Measurements from ENCODE around the gene ADAMTSL5.
"Not testable (repeated sequence)": the region's sequence is repeated elsewhere in the genome, so short reads cannot be mapped to it uniquely, and the experiment has no call there.

ADAMTSL5 gene

GRCh38 chr19:1512671-1513498 is at the start of gene ADAMTSL5:
Gene ADAMTSL5 (minus strand): TSS chr19:1513019. CDS start chr19:1510943, 2,076 bp downstream.
- peaks cover 9% of the 10 kb centered on the region for H3K4me1 Mint-ChIP-seq
- H3K9me3 Mint-ChIP-seq = peaks cover 7% of the 10 kb centered on the region
- H3K27me3 Mint-ChIP-seq = peaks cover 87% of the 10 kb centered on the region
- H3K4me3 Mint-ChIP-seq = peak within 1 kb of the TSS; percentile 58
- no peak within 1 kb of the TSS for H3K27ac Mint-ChIP-seq
- peaks cover 2% of the 10 kb centered on the region for H3K36me3 Mint-ChIP-seq
- ATAC-seq = peak; percentile 74

- Mint-ChIP-seq H3K36me3 (no peaks in the 10 kb centered on the region), H3K27me3 (no peaks in the 10 kb centered on the region), H3K9me3 (no peaks in the 10 kb centered on the region), H3K4me1 (no peaks in the 10 kb centered on the region), H3K27ac (no peak overlapping the region), H3K4me3 (no peak overlapping the region)
- ATAC-seq = no peak
Measured at GRCh38 chr19:1561236-1561842, 48.5 kb upstream of the ADAMTSL5 start.

- no peaks in the 10 kb centered on the region for H3K9me3 Mint-ChIP-seq
- H3K36me3 Mint-ChIP-seq = no peaks in the 10 kb centered on the region
- no peaks in the 10 kb centered on the region for H3K27me3 Mint-ChIP-seq
- H3K4me1 Mint-ChIP-seq = no peaks in the 10 kb centered on the region
- no peak overlapping the region for H3K27ac Mint-ChIP-seq
- ATAC-seq = no peak
- H3K4me3 Mint-ChIP-seq = no peak overlapping the region
Measured at GRCh38 chr19:1560286-1560882, 47.6 kb upstream of the ADAMTSL5 start.

GRCh38 chr19:1558552-1558951 is 45.7 kb upstream of the ADAMTSL5 start:
- no peaks in the 10 kb centered on the region for H3K9me3 Mint-ChIP-seq
- no peaks in the 10 kb centered on the region for H3K4me1 Mint-ChIP-seq
- no peak overlapping the region for H3K4me3 Mint-ChIP-seq
- ATAC-seq = no peak
- no peaks in the 10 kb centered on the region for H3K36me3 Mint-ChIP-seq
- H3K27me3 Mint-ChIP-seq = no peaks in the 10 kb centered on the region
- no peak overlapping the region for H3K27ac Mint-ChIP-seq

- no peak overlapping the region for H3K4me3 Mint-ChIP-seq
- H3K36me3 Mint-ChIP-seq = no peaks in the 10 kb centered on the region
- peak; percentile 48 for ATAC-seq
Measured at GRCh38 chr19:1556390-1557070, 43.7 kb upstream of the ADAMTSL5 start.

GRCh38 chr19:1555487-1556389 is 42.9 kb upstream of the ADAMTSL5 start:
- Mint-ChIP-seq H3K4me1 (no peaks in the 10 kb centered on the region), H3K27me3 (peaks cover 13% of the 10 kb centered on the region), H3K4me3 (no peak overlapping the region), H3K36me3 (no peaks in the 10 kb centered on the region), H3K9me3 (no peaks in the 10 kb centered on the region), H3K27ac (no peak overlapping the region)
- ATAC-seq = peak; percentile 69

More at GRCh38 chr19:1556390-1557070, 43.7 kb upstream of the ADAMTSL5 start:
- H3K27ac Mint-ChIP-seq = no peak overlapping the region
- peaks cover 12% of the 10 kb centered on the region for H3K27me3 Mint-ChIP-seq
- H3K4me1 Mint-ChIP-seq = no peaks in the 10 kb centered on the region
- H3K9me3 Mint-ChIP-seq = no peaks in the 10 kb centered on the region

GRCh38 chr19:1554968-1555367 is 42.1 kb upstream of the ADAMTSL5 start:
- Mint-ChIP-seq H3K27me3 (peaks cover 21% of the 10 kb centered on the region), H3K9me3 (no peaks in the 10 kb centered on the region), H3K4me3 (no peak overlapping the region), H3K27ac (no peak overlapping the region), H3K4me1 (no peaks in the 10 kb centered on the region), H3K36me3 (no peaks in the 10 kb centered on the region)
- ATAC-seq = no peak

- H3K4me3 Mint-ChIP-seq = no peak overlapping the region
- H3K4me1 Mint-ChIP-seq = no peaks in the 10 kb centered on the region
- no peak for ATAC-seq
- peaks cover 31% of the 10 kb centered on the region for H3K27me3 Mint-ChIP-seq
- no peaks in the 10 kb centered on the region for H3K36me3 Mint-ChIP-seq
- H3K9me3 Mint-ChIP-seq = peaks cover 3% of the 10 kb centered on the region
- H3K27ac Mint-ChIP-seq = no peak overlapping the region
Measured at GRCh38 chr19:1553415-1553814, 40.6 kb upstream of the ADAMTSL5 start.

- Mint-ChIP-seq H3K36me3 (no peaks in the 10 kb centered on the region), H3K27ac (no peak overlapping the region), H3K4me3 (no peak overlapping the region), H3K27me3 (peaks cover 34% of the 10 kb centered on the region), H3K4me1 (peaks cover 2% of the 10 kb centered on the region), H3K9me3 (peaks cover 3% of the 10 kb centered on the region)
- ATAC-seq = no peak
Measured at GRCh38 chr19:1551068-1552040, 38.5 kb upstream of the ADAMTSL5 start.

- H3K4me1 Mint-ChIP-seq = peaks cover 7% of the 10 kb centered on the region
- no peak overlapping the region for H3K4me3 Mint-ChIP-seq
Measured at GRCh38 chr19:1549332-1549945, 36.6 kb upstream of the ADAMTSL5 start.

GRCh38 chr19:1540365-1540925 is 27.6 kb upstream of the ADAMTSL5 start:
- no peak overlapping the region for H3K4me3 Mint-ChIP-seq
- no peaks in the 10 kb centered on the region for H3K4me1 Mint-ChIP-seq
- H3K27me3 Mint-ChIP-seq = peaks cover 31% of the 10 kb centered on the region
- no peak for ATAC-seq
- no peaks in the 10 kb centered on the region for H3K36me3 Mint-ChIP-seq
- no peak overlapping the region for H3K27ac Mint-ChIP-seq
- no peaks in the 10 kb centered on the region for H3K9me3 Mint-ChIP-seq

More at GRCh38 chr19:1549332-1549945, 36.6 kb upstream of the ADAMTSL5 start:
- no peak for ATAC-seq
- Mint-ChIP-seq H3K27ac (no peak overlapping the region), H3K27me3 (peaks cover 41% of the 10 kb centered on the region), H3K9me3 (peaks cover 3% of the 10 kb centered on the region), H3K36me3 (no peaks in the 10 kb centered on the region)

GRCh38 chr19:1539749-1540148 is 26.9 kb upstream of the ADAMTSL5 start:
- not testable (repeated sequence) for H3K36me3 Mint-ChIP-seq, H3K4me3 Mint-ChIP-seq, H3K4me1 Mint-ChIP-seq, H3K9me3 Mint-ChIP-seq, ATAC-seq, H3K27ac Mint-ChIP-seq
- H3K27me3 Mint-ChIP-seq = peaks cover 38% of the 10 kb centered on the region

- no peaks in the 10 kb centered on the region for H3K36me3 Mint-ChIP-seq
- H3K9me3 Mint-ChIP-seq = no peaks in the 10 kb centered on the region
- H3K27ac Mint-ChIP-seq = no peak overlapping the region
- H3K4me3 Mint-ChIP-seq = no peak overlapping the region
- ATAC-seq = peak; percentile 24
- no peaks in the 10 kb centered on the region for H3K4me1 Mint-ChIP-seq
- H3K27me3 Mint-ChIP-seq = peaks cover 42% of the 10 kb centered on the region
Measured at GRCh38 chr19:1538978-1539377, 26.2 kb upstream of the ADAMTSL5 start.

Data from stimulated activated memory B cell treated with anti-CD40 and anti-IgM and Interleukin-4, amounts not matched to agents 10 μg/mL and 1 μg/mL and 100 μg/mL, for 72 hours (primary cell).